H9 (cell line): Measurements from ENCODE around the gene C10orf71. TPM values are rescaled to one million over a fixed set of nuclear protein-coding genes. Genes with fewer than 3 reads are reported as not detected.

Experiments used
- DNase-seq: peaks from one replicate; pipeline ENCODE4 v3.0.0-alpha.2; 2017
- H2AFZ ChIP-seq: one replicate; pipeline ENCODE4 v1.6.1; 2013; ENCODE audit warnings: mild to moderate bottlenecking, low read length, control low read depth, moderate library complexity
- H2AK5ac ChIP-seq: 2 replicates; pipeline ENCODE4 v1.6.1; 2013; ENCODE audit warnings: low read length, control low read depth, mixed read lengths; ENCODE audit not compliant: insufficient read length
- H2BK120ac ChIP-seq: one replicate; pipeline ENCODE4 v1.6.1; 2013; ENCODE audit warnings: low read depth, mild to moderate bottlenecking, low read length, control low read depth, inconsistent platforms; ENCODE audit not compliant: poor library complexity, severe bottlenecking
- H2BK12ac ChIP-seq: 2 replicates; pipeline ENCODE4 v1.6.1; 2013; ENCODE audit warnings: low read length, control low read depth, mixed read lengths, low read depth; ENCODE audit not compliant: insufficient read length
- H2BK15ac ChIP-seq: 2 replicates; pipeline ENCODE4 v1.6.1; 2013; ENCODE audit warnings: low read depth, low read length, control low read depth
- H2BK20ac ChIP-seq: one replicate; pipeline ENCODE4 v1.6.1; 2013; ENCODE audit warnings: low read depth, mild to moderate bottlenecking, low read length, control low read depth, inconsistent platforms; ENCODE audit not compliant: poor library complexity, severe bottlenecking
- H2BK5ac ChIP-seq: 2 replicates; pipeline ENCODE4 v1.6.1; 2013; ENCODE audit warnings: low read length, control low read depth, mixed read lengths; ENCODE audit not compliant: insufficient read length
- H3K14ac ChIP-seq: 2 replicates; pipeline ENCODE4 v1.6.1; 2013; ENCODE audit warnings: low read length, control low read depth; ENCODE audit not compliant: insufficient read depth
- H3K18ac ChIP-seq: 2 replicates; pipeline ENCODE4 v1.6.1; 2013; ENCODE audit warnings: low read depth, mild to moderate bottlenecking, mixed read lengths, low read length, control low read depth; ENCODE audit not compliant: insufficient read length
- H3K23ac ChIP-seq: 2 replicates; pipeline ENCODE4 v1.6.1; 2013; ENCODE audit warnings: low read length, control low read depth, mixed read lengths, low read depth; ENCODE audit not compliant: insufficient read length
- H3K23me2 ChIP-seq: 2 replicates; pipeline ENCODE4 v1.6.1; 2013; ENCODE audit warnings: low read depth, mild to moderate bottlenecking, mixed read lengths, low read length, control low read depth; ENCODE audit not compliant: insufficient read length, poor library complexity, severe bottlenecking
- H3K27ac ChIP-seq: 2 replicates; pipeline ENCODE4 v1.5.1; 2013; ENCODE audit warnings: low read length, control low read depth, mixed read lengths, low read depth; ENCODE audit not compliant: insufficient read length
- H3K27me3 ChIP-seq: 2 replicates; pipeline ENCODE4 v1.6.1; 2013; ENCODE audit warnings: low read length, control low read depth, inconsistent platforms; ENCODE audit not compliant: insufficient read depth
- H3K4ac ChIP-seq: 2 replicates; pipeline ENCODE4 v1.6.1; 2013; ENCODE audit warnings: low read depth, mild to moderate bottlenecking, control low read depth, inconsistent platforms, low read length, moderate library complexity
- H3K4me1 ChIP-seq: 2 replicates; pipeline ENCODE4 v1.6.1; 2013; ENCODE audit warnings: low read length, control low read depth, inconsistent platforms; ENCODE audit not compliant: insufficient read depth
- H3K4me2 ChIP-seq: 2 replicates; pipeline ENCODE4 v1.6.1; 2013; ENCODE audit warnings: low read length, control low read depth, mixed read lengths; ENCODE audit not compliant: insufficient read length, insufficient read depth
- H3K56ac ChIP-seq: 2 replicates; pipeline ENCODE4 v1.6.1; 2013; ENCODE audit warnings: low read depth, mild to moderate bottlenecking, mixed read lengths, low read length, control low read depth; ENCODE audit not compliant: insufficient read length
- H3K79me1 ChIP-seq: 2 replicates; pipeline ENCODE4 v1.6.1; 2013; ENCODE audit warnings: low read depth, mild to moderate bottlenecking, moderate library complexity, low read length, control low read depth, inconsistent platforms; ENCODE audit not compliant: insufficient read depth, poor library complexity, severe bottlenecking
- H3K79me2 ChIP-seq: 2 replicates; pipeline ENCODE4 v1.6.1; 2013; ENCODE audit warnings: low read length, control low read depth, inconsistent platforms; ENCODE audit not compliant: insufficient read depth
- H3K9ac ChIP-seq: 2 replicates; pipeline ENCODE4 v1.6.1; 2013; ENCODE audit warnings: low read length, control low read depth, mixed read lengths; ENCODE audit not compliant: insufficient read length; ENCODE audit errors: extremely low read depth
- H3K9me3 ChIP-seq: one replicate; pipeline ENCODE4 v1.6.1; 2013; ENCODE audit warnings: low read depth, low read length, inconsistent platforms; ENCODE audit not compliant: control insufficient read depth
- H3T11ph ChIP-seq: one replicate; pipeline ENCODE4 v1.6.1; 2013; ENCODE audit warnings: mild to moderate bottlenecking, low read length, control low read depth, inconsistent platforms
- H4K20me1 ChIP-seq: one replicate; pipeline ENCODE4 v1.6.1; 2013; ENCODE audit not compliant: control insufficient read depth, insufficient read length, insufficient read depth
- H4K5ac ChIP-seq: 2 replicates; pipeline ENCODE4 v1.6.1; 2013; ENCODE audit warnings: low read depth, mild to moderate bottlenecking, mixed read lengths, low read length, control low read depth; ENCODE audit not compliant: insufficient read length
- H4K8ac ChIP-seq: replicated peaks from 2 replicates; pipeline ENCODE4 v1.6.1; 2013; ENCODE audit warnings: low read length, control low read depth, mixed read lengths, low read depth; ENCODE audit not compliant: insufficient read length
- H4K91ac ChIP-seq: 2 replicates; pipeline ENCODE4 v1.6.1; 2013; ENCODE audit warnings: low read depth, mild to moderate bottlenecking, moderate library complexity, mixed read lengths, low read length, control low read depth; ENCODE audit not compliant: insufficient read length
- H3K27ac Mint-ChIP-seq, 3 experiments: 2 replicates in 2 of 3; 3 replicates in 1 of 3; pipeline ENCODE4 v1.8.0; 2020 to 2021; ENCODE audit warnings: mixed read lengths in 3 of 3, mild to moderate bottlenecking in 1 of 3, moderate library complexity in 1 of 3
- H3K27me3 Mint-ChIP-seq: 2 replicates; pipeline ENCODE4 v1.8.0; 2021; ENCODE audit warnings: low read depth, mild to moderate bottlenecking, moderate library complexity, mixed read lengths
- H3K36me3 Mint-ChIP-seq, 3 experiments: 2 replicates in 2 of 3; 3 replicates in 1 of 3; pipeline ENCODE4 v1.8.0; 2020 to 2021; ENCODE audit warnings: low read depth in 3 of 3, mixed read lengths in 3 of 3; ENCODE audit not compliant: insufficient read depth in 1 of 3
- H3K4me1 Mint-ChIP-seq, 2 experiments: 2 replicates each; pipeline ENCODE4 v1.8.0; 2020; ENCODE audit warnings: mixed read lengths in 2 of 2
- H3K4me3 Mint-ChIP-seq, 2 experiments: 2 replicates in 1 of 2; 3 replicates in 1 of 2; pipeline ENCODE4 v1.8.0; 2020 to 2021; ENCODE audit warnings: mild to moderate bottlenecking in 2 of 2, mixed read lengths in 2 of 2, moderate library complexity in 1 of 2
- H3K9me3 Mint-ChIP-seq, 2 experiments: 2 replicates in 1 of 2; 3 replicates in 1 of 2; pipeline ENCODE4 v1.8.0; 2020; ENCODE audit warnings: mild to moderate bottlenecking in 2 of 2, mixed read lengths in 2 of 2, moderate library complexity in 1 of 2
- CTCF ChIP-seq: fragments of 200-600 bp; sonication (generic); conservative IDR thresholded peaks from 3 replicates; pipeline ENCODE4 v1.8.0; 2021; ENCODE audit warnings: antibody characterized with exemption, mild to moderate bottlenecking
- WGBS: extraction: QIAGEN DNeasy Blood & Tissue Kit; methylation state at CpG from one replicate; pipeline ENCODE4 v1.1.7; 2013; ENCODE audit warnings: missing lambda C conversion rate, low lambda C conversion rate, mixed read lengths; ENCODE audit not compliant: insufficient read length; ENCODE audit errors: extremely low coverage; 5-methylcytosine and 5-hydroxymethylcytosine counted together
- total RNA-seq: library from RNA; stranded (reverse); gene quantifications from 2 replicates; pipeline ENCODE4 v1.2.1, GENCODE V29; 2021

The C10orf71 gene
- total RNA-seq, 1 experiment from 2014 or later: not detected

- H3K4ac ChIP-seq: no peak overlapping the region
- Mint-ChIP-seq H3K4me1 (peaks cover 4 to 6% of the 10 kb centered on the region in 2 experiments; a peak in 2 of 4 replicates), H3K36me3 (peaks cover 2 to 24% (median 15%) of the 10 kb centered on the region in 3 experiments; a peak in 6 of 7 replicates), H3K27ac (no peak overlapping the region), H3K27me3 (peaks cover 9% of the 10 kb centered on the region), H3K4me3 (no peak overlapping the region), H3K9me3 (peaks cover 28 to 31% of the 10 kb centered on the region in 2 experiments)
- H3T11ph ChIP-seq: no peak overlapping the region
- no peak overlapping the region for H3K18ac ChIP-seq
- no peak overlapping the region for H4K8ac ChIP-seq
- no peaks in the 10 kb centered on the region for H3K9me3 ChIP-seq
- no peaks in the 10 kb centered on the region for H3K27me3 ChIP-seq
- H3K4me2 ChIP-seq: no peak overlapping the region
- H4K91ac ChIP-seq: no peak overlapping the region
- no peak overlapping the region for H3K27ac ChIP-seq
- no peak overlapping the region for H2BK12ac ChIP-seq
- H3K79me2 ChIP-seq: no peaks in the 10 kb centered on the region
- no peak overlapping the region for H2AK5ac ChIP-seq
- H3K14ac ChIP-seq: no peak overlapping the region
- no CpG with 5 or more reads among the region's 3 CpGs for WGBS
- H2AFZ ChIP-seq: no peak overlapping the region
- H3K79me1 ChIP-seq: no peaks in the 10 kb centered on the region
- no peak overlapping the region for H2BK15ac ChIP-seq
- H4K20me1 ChIP-seq: no peaks in the 10 kb centered on the region
- DNase-seq: no peak
- H4K5ac ChIP-seq: no peak overlapping the region
- H2BK5ac ChIP-seq: no peak overlapping the region
- no peak overlapping the region for H3K9ac ChIP-seq
- H3K23ac ChIP-seq: no peak overlapping the region
- no peak for TF ChIP-seq CTCF
- no peaks in the 10 kb centered on the region for H3K23me2 ChIP-seq
- no peak overlapping the region for H3K56ac ChIP-seq
- no peaks in the 10 kb centered on the region for H3K4me1 ChIP-seq
- H2BK20ac ChIP-seq: no peak overlapping the region
- H2BK120ac ChIP-seq: no peak overlapping the region
Measured at GRCh38 chr10:49263591-49263990, 35.4 kb upstream of the C10orf71 start.
